ENCODE data around the gene PLA2R1. TPM values are rescaled to one million over a fixed set of nuclear protein-coding genes. Genes with fewer than 3 reads are reported as not detected.

The PLA2R1 gene
- total RNA-seq, 4 donors from 2014 or later: 24.1 to 36.2 (median 24.9) TPM

GRCh38 chr2:160061533-160061932 is 882 bp downstream of the PLA2R1 start:
- no peaks in the 10 kb centered on the region for H3K4me1 ChIP-seq
- no peaks in the 10 kb centered on the region for H3K27me3 ChIP-seq
- H3K4me3 ChIP-seq: peak overlapping the region; percentile 68 to 85
- peak overlapping the region; percentile 76 to 86 for H3K27ac ChIP-seq
- DNase-seq: no peak
- intact Hi-C loops (cut with DNase I; ENCODE audit: low total_unique reads): no loop called here
- H3K36me3 ChIP-seq: no peaks in the 10 kb centered on the region
- TF ChIP-seq POLR2A (IDR thresholded peaks at IDR 0.05): no peak
- TF ChIP-seq, protein P1, sequence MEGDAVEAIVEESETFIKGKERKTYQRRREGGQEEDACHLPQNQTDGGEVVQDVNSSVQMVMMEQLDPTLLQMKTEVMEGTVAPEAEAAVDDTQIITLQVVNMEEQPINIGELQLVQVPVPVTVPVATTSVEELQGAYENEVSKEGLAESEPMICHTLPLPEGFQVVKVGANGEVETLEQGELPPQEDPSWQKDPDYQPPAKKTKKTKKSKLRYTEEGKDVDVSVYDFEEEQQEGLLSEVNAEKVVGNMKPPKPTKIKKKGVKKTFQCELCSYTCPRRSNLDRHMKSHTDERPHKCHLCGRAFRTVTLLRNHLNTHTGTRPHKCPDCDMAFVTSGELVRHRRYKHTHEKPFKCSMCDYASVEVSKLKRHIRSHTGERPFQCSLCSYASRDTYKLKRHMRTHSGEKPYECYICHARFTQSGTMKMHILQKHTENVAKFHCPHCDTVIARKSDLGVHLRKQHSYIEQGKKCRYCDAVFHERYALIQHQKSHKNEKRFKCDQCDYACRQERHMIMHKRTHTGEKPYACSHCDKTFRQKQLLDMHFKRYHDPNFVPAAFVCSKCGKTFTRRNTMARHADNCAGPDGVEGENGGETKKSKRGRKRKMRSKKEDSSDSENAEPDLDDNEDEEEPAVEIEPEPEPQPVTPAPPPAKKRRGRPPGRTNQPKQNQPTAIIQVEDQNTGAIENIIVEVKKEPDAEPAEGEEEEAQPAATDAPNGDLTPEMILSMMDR (IDR thresholded peaks at IDR 0.05): no peak
- no peaks in the 10 kb centered on the region for H3K9me3 ChIP-seq

- intact Hi-C loops (cut with DNase I; ENCODE audit: low total_unique reads): no loop called here
- TF ChIP-seq POLR2A (IDR thresholded peaks at IDR 0.05): no peak
- TF ChIP-seq, protein P1 (IDR thresholded peaks at IDR 0.05): no peak
- Histone ChIP-seq H3K27me3 (no peaks in the 10 kb centered on the region), H3K27ac (peak overlapping the region in 1 of 2 donors; percentile 76), H3K9me3 (no peaks in the 10 kb centered on the region), H3K4me1 (peaks cover 3 to 4% of the 10 kb centered on the region in 2 donors), H3K36me3 (no peaks in the 10 kb centered on the region), H3K4me3 (no peak overlapping the region)
- DNase-seq: no peak
These were observed 2.1 kb downstream of the PLA2R1 start for GRCh38 chr2:160060297-160060696.

DNA sequence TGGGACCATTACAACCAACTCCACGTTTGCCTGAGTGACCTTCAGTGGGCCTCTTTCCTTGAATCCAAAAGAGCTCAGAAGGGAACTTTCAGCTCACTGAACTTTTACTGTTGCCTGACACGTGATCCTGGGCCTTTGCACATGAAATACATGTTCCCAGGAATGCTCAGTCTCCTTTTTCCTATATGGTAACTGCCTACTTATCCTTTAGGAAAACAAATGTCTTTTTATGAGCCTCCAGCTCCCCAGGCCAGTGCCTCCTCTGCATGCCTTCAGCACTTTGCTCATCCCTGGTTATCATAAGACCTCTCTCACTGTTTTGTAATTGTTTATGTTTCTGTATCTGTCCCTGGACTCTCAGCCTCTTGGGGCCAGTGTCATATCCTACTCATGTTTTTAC is 5.1 kb downstream of the PLA2R1 start:
- Histone ChIP-seq H3K9me3 (no peaks in the 10 kb centered on the region), H3K4me3 (no peak overlapping the region), H3K27me3 (no peaks in the 10 kb centered on the region), H3K4me1 (peaks cover 3 to 4% of the 10 kb centered on the region in 2 donors), H3K27ac (peak overlapping the region; percentile 59 to 86), H3K36me3 (no peaks in the 10 kb centered on the region)
- intact Hi-C loops (cut with DNase I; ENCODE audit: low total_unique reads): no loop called here
- DNase-seq: no peak
- no peak for TF ChIP-seq POLR2A (IDR thresholded peaks at IDR 0.05)
- TF ChIP-seq, protein P1 (IDR thresholded peaks at IDR 0.05): no peak

- H3K9me3 ChIP-seq: no peaks in the 10 kb centered on the region
- H3K36me3 ChIP-seq: no peaks in the 10 kb centered on the region
- H3K27ac ChIP-seq: peak overlapping the region; percentile 59 to 86
- intact Hi-C loops (cut with DNase I; ENCODE audit: low total_unique reads): no loop called here
- no peak for DNase-seq
- no peak overlapping the region for H3K4me3 ChIP-seq
- H3K4me1 ChIP-seq: peaks cover 4 to 9% of the 10 kb centered on the region in 2 donors
- no peaks in the 10 kb centered on the region for H3K27me3 ChIP-seq
- TF ChIP-seq, protein P1 (IDR thresholded peaks at IDR 0.05): no peak
- TF ChIP-seq POLR2A (IDR thresholded peaks at IDR 0.05): no peak
These were observed 6.7 kb downstream of the PLA2R1 start for GRCh38 chr2:160055726-160056108.

DNA sequence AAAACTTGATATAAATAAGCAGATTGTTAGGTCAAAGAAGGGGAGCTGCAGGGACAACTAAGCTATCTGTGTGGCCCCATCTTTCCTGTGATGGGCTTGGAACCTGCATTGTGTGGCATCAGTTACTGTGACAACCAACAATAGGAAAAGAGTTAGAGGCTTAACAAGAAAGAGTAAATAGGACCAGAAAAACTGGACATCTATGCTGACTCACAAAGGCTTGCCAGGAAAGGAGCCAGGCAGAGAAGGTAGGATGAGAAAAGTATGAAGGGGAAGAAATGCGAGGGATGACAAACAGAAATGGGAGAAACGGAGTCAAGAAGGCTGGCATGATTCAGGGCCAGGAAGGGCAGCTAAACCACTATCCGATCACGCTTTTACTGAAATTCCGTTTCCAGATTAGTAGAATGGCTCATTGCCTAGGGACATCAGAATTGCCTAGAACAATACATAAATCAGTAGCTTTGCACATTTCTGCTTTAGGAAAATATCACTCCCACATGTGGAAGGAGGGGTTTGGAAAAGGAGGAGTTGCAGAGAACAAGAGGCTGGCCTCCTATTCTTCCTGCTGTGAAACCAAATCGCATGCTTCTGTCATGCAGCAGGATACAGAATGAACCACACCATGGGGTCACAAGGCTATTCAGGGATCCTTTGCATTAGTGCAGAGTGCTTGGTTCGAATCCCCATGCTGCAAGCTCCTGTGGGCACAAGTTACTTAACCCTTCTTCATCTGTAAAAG is 7.3 kb downstream of the PLA2R1 start:
- DNase-seq: peak; percentile 32 to 57
- intact Hi-C loops (cut with DNase I; ENCODE audit: low total_unique reads): no loop called here
- TF ChIP-seq POLR2A (IDR thresholded peaks at IDR 0.05): no peak
- TF ChIP-seq, protein P1 (IDR thresholded peaks at IDR 0.05): no peak
- no peaks in the 10 kb centered on the region for H3K27me3 ChIP-seq
- no peaks in the 10 kb centered on the region for H3K36me3 ChIP-seq
- H3K4me3 ChIP-seq: no peak overlapping the region
- peaks cover 4 to 9% of the 10 kb centered on the region in 2 donors for H3K4me1 ChIP-seq
- no peaks in the 10 kb centered on the region for H3K9me3 ChIP-seq
- peak overlapping the region; percentile 59 to 86 for H3K27ac ChIP-seq
